HG02759 (cell line): ENCODE measurements around the gene HLCS.

ENCODE experiments used
- ATAC-seq: cut with Tn5 transposase; IDR thresholded peaks from one replicate; pipeline ENCODE4 v1.9.1; 2021; ENCODE audit warnings: mild to moderate bottlenecking, moderate library complexity; ENCODE audit not compliant: unreplicated experiment

Gene HLCS

GRCh38 chr21:36749935-36750575, 216.4 kb downstream of the HLCS start:
- no peak for ATAC-seq

DNA sequence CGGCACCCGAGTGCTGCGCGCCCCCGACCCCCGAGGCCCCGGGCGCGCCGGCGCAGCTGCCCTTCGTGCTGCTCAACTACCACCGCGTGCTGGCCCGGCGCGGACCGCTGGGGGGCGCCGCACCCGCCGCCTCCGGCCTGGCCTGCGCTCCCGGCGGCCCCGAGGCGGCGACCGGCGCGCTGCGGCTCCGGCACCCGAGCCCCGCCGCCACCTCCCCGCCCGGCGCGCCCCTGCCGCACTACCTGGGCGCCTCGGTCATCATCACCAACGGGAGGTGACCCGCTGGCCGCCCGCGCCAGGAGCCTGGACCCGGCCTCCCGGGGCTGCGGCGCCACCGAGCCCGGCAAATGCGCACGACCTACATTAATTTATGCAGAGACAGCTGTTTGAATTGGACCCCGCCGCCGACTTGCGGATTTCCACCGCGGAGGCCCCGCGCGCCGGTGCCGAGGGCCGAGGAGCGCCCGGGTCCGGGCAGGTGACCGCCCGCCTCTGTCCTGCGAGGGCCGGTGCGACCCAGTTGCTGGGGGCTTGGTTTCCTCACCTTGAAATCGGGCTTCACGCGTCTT, 218.6 kb downstream of the HLCS start:
- peak; percentile 61 for ATAC-seq

DNA sequence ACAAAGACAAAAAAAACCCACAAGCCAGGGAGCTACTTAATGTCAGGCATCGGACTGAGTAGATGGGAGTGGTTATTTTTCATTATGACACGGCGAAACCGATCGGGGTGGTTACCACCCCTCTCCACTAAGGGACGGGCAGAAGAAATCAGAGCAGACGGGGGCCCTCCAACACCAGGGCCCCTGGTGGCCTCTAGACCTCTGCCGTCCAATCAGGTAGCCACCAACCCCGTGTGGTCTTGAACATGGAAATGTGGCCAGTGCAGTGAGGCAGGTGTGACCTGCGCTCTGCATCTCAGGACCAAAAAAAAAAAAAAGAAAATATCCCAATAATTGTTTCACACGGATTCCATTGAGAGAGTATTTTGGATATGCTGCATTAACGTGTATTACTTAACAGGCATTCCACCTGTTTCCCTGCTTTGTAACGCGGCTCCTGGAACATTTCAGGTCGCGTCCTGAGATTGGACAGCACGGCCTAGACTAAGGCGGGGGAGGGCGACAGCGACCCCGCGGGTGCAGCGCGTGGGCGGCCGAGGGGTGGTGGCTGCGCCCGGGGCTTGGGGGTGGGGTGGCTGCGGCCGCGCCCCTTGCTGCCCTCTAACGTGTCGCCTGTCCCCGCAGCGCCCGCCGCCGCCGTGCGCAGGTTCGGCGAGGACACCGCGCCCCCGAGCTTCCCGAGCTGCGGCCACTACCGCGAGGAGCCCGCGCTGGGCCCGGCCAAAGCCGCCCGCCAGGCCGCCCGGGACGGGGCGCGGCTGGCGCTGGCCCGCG, 219.2 kb downstream of the HLCS start:
- ATAC-seq = peak; percentile 31

- no peak for ATAC-seq
Observed at GRCh38 chr21:36745459-36745858, 221.0 kb downstream of the HLCS start.

GRCh38 chr21:36744560-36745231, 221.8 kb downstream of the HLCS start:
- ATAC-seq = no peak

- ATAC-seq = no peak
Observed at GRCh38 chr21:36744190-36744559, 222.3 kb downstream of the HLCS start.

DNA sequence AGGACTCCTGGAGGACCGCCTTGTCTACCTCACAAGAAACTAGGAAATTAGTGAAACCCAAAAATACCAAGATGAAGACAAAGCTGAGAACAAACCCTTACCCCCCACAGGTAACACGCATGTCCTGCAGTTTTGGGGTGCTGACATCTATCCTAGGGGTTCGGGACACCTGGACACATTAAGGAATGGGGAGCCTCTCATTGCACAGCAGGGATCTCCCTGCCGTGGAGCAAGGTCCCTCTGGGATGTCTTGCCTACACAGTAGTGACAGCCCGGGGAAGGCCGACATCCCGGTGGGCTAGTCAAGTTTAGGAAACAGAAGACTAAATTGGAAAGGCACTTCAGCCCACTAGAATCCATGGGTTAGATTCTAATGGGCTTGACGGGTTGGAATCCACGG, 223.0 kb downstream of the HLCS start:
- no peak for ATAC-seq

DNA sequence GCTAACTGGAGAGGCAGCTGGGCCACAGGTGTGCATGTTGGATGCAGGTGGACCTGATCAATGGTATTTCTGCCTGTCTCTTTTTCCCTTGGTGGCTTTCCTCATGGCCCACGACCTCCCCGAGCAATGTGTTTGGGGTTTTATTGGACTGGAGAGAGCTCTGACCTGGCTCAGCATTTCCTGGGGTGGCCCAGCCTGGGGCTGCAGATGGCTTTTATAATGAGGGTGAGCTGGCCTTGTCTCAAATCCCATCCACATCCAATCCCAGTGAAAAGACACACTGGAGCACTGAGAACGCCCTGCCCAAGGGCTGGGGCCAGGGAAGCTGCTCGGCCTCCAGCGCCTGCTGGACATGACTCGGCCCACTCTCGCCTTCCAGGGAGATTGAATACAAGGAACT, 223.5 kb downstream of the HLCS start:
- ATAC-seq = no peak

DNA sequence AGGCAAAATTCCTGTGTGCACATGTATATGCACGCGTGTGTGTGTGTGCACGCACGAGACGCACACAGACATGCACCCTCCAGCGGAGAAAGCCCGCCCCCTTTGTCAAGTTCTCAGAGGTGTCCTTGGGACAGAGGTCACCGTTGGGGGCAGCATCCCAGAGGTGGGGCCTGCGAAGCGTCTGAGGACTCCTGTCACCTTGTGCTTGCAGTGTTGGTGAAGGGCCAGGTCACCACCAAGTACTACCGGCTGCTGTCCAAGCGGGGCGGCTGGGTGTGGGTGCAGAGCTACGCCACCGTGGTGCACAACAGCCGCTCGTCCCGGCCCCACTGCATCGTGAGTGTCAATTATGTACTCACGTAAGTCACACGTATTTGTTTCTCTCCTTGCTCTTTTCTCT, 225.0 kb downstream of the HLCS start:
- ATAC-seq = no peak

GRCh38 chr21:36738489-36739126, 227.9 kb downstream of the HLCS start:
- no peak for ATAC-seq

DNA sequence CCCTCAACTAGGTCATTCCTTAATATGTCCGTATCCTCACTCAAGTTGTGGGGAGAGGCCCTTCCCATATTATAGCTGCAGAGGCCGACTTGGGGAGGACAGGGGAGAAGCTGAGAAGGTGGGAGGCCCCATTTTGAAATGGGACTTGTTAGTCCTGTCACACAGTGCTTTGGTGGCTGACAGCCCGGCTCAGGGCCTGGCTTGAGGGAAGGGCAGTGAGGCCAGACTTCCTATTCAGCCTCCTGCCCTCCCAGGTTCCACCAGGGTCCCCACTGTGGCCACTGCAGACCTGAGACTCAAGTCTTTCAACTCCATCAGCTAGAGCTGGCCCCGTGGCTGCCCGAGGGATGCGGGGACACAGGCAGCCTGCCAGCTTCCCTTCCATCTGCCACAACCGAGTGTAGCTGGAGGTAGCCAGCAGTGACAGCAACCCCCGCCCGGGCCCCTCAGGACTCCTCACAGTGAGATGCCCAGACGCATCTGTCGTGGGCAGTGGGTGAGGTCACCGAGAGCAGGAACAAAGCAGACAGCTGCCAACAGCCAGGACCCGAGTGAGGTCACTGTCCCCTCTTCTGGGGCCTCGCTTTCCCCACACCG, 230.6 kb downstream of the HLCS start:
- no peak for ATAC-seq

GRCh38 chr21:36735201-36735515, 231.3 kb downstream of the HLCS start:
- no peak for ATAC-seq

- no peak for ATAC-seq
Observed at GRCh38 chr21:36734367-36735200, 231.9 kb downstream of the HLCS start.

DNA sequence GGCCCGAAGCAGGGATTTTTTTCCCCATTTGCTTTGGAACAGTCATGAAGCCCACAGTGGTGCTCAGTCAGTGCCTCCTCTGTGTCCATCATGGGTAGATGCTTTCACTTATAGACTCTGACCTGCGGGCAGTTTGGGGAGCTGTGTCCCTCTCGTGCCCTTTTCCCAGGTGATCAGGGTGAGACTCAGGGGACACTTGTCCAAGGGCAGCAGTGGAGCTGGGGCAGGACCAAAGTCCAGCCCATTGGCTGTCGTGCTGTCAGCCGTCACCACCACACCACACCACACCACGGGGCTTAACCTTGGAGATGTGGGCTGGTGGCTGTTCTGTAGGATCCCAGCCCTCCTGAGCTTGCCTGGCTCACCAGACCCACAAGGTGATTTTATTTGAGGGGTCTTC, 232.6 kb downstream of the HLCS start:
- no peak for ATAC-seq

DNA sequence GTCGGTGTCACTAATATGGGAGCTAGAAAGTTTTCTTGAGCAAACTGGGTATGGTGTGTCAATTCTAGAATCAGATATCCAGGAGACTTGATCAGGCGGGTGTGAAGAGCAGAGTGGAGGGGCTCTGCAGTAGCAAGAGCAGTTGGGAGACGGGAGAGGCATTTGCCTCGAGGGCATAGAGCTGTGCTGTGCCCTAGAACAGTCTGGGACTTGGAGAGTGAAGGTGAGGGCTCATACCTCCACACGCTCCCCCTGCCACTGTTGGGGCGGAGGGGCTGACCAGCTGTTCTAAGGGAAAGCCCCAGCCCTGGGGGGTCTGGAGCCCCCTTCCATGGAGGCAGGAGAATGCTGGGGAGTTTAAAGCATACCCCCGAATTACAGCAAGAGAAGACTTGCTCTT, 233.7 kb downstream of the HLCS start:
- no peak for ATAC-seq

- no peak for ATAC-seq
Observed at GRCh38 chr21:36732217-36732616, 234.3 kb downstream of the HLCS start.

GRCh38 chr21:36730291-36731281, 235.9 kb downstream of the HLCS start:
- no peak for ATAC-seq

GRCh38 chr21:36729310-36729970, 237.0 kb downstream of the HLCS start:
- ATAC-seq = no peak
